ENCODE data around the gene PDZD2.
"Not testable (repeated sequence)": the region's sequence is repeated elsewhere in the genome, so short reads cannot be mapped to it uniquely, and the experiment has no call there.

PDZD2 gene

DNA sequence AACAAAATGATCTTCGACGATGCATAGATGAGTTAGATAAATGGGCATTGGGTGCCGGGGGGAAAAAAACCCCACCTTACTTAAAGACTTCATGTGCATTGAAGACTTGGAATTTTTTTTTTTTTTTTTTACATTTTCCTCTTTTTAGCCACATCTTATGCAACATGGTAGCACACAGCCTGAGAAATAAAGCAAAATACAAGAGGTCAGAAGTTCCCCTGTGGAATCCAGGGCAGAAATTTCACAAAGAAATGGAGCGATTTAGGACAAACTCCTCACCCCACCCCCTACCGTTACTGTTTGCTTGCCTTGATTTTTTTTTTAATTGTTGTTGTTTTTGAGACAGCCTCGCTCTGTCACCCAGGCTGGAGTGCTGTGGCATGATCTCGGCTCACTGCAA, 382.0 kb downstream of the PDZD2 start:
- no peak for DNase-seq

DNA sequence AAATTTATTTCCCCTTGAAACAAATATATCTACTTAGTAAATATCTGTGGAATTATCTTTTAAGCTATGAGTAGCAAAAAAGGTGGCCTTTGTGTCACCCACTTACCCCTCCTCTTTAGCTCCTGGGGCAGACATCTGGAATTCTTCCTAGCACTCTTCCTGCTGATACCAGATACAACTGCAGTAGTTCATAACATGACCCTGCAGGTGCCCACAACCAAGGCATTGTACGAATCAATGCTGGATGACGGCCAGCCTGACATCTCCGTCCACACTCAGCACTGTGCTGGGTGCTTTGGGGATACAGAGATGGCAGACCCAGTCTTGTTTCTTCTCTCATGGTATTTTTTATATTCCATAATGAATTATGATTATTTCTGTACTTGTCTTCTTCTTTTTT, 382.8 kb downstream of the PDZD2 start:
- no peak for DNase-seq

DNA sequence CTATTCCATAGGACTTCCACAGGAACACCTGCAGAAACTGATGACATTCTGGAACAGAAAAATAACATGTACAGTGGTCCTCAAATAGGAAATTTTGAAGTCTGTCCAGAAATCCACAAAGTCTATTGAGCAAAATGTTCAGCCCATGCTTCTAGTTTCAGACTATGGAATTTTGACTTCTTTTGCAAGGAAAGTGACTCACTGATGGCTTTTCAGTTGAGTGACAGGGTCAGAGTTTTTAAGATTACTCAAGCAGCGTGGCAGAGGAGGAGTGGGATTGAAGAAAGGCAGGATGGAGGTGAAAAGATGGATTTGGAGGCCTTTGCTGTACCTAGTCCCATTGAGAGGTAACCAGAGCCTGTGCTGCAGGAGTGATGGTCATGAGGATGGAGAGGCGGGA, 383.7 kb downstream of the PDZD2 start:
- no peak for DNase-seq

DNA sequence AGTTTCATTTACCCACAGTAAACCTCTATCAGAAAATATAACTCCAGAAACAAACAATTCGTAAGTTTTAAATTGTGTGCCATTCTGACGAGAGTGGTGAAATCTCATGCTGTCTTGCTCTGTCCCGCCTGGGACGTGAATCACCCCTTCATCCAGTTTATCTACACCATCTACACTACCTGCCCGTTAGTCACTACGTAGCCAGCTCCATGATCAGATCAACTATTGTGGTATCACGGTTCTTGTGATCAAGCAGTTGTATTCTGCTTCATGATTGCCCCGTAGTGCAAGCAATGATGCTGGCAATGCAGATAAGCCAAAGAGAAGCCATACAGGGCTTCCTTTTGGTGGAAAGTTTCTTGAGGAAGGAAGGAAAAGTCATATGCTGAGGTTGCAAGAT, 384.9 kb downstream of the PDZD2 start:
- DNase-seq, result no peak

DNA sequence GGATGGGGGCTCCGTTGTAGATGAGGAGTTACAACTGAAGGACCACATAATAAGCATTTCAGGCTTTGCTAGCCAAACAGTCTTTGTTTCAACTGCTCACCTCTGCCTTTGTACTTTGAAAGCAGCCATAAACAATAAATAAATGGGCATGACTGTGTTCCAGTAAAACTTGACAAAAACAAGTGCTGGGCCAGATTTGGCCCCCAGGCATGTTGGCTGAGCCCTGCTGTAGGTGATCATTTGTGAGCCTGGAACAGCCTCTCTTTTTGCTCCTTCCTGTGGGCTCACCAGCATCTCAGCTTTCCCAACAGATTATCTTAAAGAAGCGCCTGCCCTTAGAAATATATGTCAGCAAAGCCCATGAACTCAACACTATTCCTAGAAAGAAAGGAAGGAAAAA, 385.8 kb downstream of the PDZD2 start:
- no peak for DNase-seq

DNA sequence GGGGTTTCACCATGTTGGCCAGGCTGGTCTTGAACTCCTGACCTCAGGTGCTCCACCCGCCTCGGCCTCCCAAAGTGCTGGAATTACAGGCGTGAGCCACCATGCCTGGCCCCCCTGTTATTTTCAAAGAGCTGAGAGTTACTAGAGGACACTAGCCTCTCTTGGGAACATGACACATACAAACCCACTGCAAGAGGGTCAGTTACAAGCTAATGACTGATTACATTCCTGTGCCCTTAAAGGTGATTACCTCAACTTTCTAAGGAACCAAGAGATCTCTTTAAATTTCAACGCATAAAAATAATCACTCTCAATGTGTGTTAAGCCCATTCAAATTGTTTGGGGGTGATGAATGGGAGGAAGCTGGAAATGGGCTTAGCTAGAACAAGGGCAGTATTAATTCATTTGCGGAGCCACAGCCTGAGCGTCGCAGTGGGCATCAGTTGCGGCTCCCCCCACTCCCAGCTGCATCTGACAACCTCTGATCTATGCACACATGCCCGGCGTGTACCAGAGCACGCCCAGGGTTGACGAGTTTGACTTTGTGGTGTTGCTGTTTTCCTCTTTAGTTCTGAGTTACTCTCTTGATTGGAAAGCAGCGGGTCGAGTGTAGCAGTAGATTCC, 388.3 kb downstream of the PDZD2 start:
- DNase-seq, result peak; percentile 31

DNA sequence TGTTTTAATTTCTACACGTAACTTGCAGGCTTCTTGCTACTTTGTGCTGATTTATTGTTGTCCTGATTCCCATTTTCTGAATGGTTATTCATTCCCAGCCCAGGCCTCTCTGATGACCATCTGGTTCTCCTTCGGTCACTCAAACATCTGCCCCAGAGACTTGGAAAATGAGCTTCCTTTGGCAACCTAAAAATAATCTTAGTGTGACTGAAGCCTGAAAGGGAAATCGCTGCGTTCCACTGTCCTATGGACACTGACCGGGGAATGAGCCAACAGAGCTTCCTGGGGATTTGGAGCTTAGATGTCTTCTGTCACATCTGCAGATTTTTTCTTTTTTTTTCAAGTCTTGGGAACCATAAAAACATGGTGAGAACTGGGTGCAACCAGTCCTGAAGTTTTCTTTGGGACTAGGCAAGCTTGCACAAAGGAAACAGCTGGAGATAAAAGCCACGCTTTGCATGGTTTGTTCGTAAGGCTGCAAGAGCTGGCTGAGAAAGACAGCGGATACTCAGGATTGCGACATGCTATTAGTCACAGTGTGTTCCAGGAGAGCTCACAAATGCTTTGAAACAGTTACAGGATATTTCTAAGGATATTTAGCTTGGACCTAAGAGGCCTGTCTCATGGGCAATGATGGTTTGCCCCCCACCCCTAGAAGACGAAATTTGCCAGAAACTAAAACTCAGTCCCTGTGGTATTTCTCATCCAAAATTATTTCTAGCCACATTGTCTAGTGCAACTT, 389.0 kb downstream of the PDZD2 start:
- peak; percentile 96 for DNase-seq

DNA sequence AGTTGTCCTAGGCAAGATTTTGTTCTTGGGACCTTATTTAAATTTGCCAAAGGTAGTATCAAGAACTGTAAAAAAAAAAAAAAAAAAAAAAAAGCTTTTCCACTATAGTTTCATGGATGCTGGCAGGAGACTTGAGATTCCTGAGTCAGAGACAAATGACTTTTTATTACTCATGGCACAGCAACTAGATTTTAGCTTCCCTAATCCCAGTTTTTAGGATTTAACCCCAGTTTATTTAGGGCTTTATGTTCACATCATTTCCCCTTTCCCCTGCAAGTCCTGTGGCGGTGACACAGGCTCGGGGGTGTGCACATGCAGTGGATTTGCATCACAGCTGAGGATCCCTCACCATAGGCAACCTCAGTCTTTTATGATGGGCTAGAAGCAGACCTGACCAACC, 390.3 kb downstream of the PDZD2 start:
- peak; percentile 57 for DNase-seq

DNA sequence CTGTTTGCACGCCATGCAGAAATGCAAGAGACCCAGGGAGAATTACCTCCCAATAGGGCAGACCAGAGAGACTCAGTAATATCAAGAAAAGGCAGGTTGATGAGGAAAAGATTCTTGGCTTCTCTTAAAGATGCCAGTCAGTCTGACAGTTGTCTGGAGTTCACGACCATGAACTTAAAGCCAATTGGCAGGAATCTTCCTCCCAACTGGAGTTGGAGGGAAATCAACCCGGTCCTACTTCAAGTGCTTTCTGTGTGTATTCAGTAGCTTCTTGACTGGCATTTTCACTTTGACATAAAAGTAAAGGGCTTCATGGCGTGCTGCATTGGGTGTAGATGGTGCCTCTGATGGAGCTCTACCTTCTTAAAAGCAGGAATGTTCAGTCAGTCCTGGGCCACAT, 390.9 kb downstream of the PDZD2 start:
- DNase-seq, result no peak

DNA sequence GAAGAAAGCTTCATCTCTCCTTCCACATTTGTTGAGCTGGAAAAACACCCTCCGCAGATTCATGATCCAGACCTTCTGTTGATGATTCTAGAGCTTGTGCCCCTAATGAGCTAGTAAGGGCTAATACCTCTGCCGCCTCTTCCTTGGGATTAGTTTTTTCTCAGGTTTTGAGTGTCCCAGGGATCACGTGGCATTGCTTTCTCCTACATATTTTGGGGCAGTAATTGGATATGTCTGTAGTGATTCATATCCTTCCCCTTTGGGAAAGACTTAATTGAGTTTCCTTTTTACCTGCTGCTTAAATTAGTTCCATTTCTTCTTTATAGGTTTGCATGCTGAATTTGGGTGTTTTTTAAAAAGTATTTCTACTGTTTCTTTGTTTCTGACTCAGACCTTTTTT, 391.3 kb downstream of the PDZD2 start:
- DNase-seq, result peak; percentile 19

DNA sequence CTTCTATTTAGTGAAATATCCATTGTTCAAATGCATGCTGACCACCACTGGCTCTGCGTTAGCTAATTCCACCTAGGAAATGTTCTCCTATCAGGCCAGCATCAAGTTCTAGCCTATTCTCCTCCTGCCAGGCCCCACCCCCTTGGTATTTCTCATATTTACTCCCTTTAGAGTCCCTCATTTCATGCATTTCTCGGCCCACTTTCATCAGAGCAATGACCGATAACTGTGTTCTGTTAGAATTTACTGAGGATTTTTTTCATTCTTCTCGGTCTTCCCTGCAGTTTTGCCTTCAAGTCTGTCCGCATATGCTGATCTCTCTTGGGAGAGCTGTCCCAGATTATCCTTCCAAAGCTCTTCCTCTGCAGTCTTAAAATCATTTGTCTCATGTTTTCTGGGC, 391.8 kb downstream of the PDZD2 start:
- DNase-seq, result no peak

DNA sequence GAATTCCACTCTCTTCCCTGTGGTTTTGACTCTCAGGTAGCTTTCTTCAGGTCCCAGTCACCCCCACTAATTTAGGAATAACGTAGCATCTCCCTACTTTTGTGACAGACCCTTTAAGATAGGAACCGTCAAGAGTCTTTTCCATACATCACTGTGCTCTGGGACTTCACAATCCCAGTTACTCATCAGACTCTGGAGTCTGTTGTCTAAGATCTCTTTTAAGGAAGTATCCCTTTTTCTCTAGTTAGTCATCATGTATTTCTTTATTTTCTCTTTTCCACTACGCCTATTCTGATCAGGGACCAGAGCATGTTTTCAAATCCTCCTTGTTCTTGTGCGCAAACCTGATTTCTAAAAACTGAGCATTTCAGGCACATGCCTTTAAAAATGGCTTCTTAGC, 392.2 kb downstream of the PDZD2 start:
- peak; percentile 37 for DNase-seq

DNA sequence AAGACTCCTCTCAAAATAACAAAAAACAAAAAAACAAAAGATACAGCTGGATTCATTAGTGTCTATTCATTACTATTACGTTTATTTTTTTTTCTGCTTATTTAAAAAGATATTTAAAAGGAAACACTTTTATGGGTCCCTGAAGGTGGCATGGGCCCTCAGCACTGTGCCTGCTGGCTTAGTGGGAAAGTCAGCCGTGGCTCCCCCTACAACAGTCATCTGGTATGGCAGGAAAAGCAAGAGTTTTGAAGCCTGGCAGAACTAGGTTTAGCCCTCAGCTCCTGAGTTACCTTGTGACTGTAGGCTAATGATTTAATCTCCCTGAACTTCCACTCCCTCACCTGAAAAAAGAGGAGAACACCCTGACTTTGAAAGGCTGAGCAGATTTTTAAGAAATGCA, 399.6 kb downstream of the PDZD2 start:
- no peak for DNase-seq

DNA sequence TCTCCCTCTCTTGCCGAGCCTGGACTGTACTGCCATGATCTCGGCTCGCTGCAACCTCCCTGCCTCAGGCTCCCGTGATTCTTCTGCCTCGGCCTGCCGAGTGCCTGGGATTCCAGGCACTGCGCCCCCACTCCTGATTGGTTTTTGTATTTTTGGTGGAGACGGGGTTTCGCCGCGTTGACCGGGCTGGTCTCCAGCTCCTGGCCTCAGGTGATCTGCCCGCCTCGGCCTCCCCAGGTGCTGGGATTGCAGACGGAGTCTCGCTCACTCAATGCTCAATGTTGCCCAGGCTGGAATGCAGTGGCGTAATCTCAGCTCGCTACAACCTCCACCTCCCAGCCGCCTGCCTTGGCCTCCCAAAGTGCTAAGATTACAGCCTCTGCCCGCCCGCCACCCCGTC, 400.2 kb downstream of the PDZD2 start:
- not testable (repeated sequence) for DNase-seq

DNA sequence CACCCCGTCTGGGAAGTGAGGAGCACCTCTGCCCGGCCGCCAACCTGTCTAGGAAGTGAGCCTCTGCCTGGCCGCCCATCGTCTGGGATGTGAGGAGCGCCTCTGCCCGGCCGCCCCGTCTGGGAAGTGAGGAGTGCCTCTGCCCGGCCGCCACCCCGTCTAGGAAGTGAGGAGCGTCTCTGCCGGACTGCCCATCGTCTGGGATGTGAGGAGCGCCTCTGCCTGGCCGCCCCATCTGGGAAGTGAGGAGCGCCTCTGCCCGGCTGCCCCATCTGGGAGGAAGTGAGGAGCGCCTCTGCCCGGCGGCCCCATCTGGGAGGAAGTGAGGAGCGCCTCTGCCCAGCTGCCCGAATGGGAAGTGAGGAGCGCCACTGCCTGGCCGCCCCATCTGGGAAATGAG, 400.7 kb downstream of the PDZD2 start:
- not testable (repeated sequence) for DNase-seq

DNA sequence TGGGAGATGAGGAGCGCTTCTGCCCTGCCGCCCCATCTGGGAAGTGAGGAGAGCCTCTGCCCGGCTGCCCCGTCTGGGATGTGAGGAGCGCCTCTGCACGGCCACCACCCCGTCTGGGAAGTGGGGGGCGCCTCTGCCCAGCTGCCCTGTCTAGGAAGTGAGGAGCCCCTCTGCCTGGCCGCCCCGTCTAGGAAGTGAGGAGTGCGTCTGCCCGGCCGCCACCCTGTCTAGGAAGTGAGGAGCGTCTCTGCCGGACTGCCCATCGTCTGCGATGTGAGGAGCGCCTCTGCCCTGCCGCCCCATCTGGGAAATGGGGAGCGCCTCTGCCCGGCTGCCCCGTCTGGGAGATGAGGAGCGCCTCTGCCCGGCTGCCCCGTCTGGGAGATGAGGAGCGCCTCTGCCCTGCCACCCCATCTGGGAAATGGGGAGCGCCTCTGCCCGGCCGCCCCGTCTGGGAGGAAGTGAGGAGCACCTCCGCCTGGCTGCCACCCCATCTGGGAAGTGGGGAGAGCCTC, 401.3 kb downstream of the PDZD2 start:
- DNase-seq, result not testable (repeated sequence)

DNA sequence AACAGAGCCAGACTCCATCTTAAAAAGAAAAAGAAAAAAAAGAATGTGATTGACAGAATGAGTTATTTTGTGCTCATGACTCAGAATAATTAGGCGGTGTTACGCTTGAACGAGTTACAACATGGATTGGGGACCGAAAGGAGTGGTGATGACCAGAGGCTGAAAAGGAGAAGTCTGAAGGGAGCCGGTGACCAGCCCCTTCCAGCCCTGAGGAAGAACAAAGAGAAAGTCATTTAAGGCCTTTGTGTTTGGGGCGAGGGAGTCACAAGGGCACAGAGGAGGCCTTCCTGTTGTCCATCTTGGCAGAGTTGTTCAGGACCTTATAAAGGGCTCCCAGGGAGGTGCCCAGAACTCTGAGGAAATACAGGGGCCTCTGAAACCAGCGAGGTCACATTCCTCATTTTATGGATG, 403.6 kb downstream of the PDZD2 start:
- DNase-seq, result peak; percentile 20

DNA sequence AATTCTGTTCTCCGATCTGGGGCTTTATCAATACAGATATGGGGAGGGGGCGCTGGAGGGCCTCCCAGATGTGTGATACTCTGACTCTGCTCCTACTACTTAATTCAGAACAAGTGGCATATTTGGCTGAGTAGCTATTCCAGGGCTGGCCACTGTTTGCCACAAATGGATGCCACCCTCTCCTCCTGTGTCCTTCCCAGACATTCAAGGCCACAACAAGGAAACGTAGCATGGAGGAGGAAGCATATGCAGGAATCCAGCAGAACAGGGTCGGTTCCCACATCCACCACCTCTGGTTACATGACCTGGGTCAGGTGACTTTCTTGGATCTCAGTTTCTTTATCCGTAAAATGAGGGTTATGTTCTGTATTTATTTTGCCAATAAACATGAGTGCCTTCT, 404.2 kb downstream of the PDZD2 start:
- DNase-seq, result no peak

DNA sequence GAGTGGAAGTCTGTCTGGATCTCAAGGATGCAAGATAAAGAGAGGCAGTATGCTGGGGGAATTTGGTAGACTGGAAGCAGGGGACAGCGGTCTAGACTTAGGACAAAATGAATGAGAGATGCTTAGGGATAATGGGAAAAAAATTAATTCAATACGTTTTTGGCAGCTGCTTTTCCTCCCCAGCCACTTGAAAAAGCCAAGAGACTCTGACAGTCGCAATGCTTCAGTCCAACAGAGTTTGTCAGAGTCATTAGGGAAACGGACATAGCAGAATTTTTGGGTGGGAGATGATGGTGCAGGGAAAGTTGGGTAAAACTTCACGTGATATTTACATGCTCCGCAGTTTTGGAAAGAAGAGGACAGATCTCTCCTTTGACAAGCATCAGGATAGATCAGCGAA, 405.5 kb downstream of the PDZD2 start:
- no peak for DNase-seq

DNA sequence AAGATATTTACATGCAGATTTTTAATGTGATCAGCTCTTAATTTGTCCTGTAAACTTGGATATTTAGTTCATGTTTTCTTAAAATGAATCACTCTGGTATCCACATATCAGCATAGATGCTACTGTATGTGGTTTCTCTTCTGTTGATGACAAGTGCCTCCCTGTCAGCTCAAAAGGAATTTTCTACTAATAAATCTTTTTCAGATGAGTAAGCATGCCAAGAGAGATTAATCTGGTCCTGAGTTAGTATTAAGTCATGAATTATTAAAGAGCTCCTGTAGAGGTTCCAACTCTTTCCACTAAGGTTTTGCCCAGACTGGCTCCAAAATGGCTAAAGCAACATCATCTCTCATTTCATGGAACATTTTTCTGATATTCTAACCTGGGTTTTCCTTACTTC, 406.0 kb downstream of the PDZD2 start:
- DNase-seq, result peak; percentile 82

DNA sequence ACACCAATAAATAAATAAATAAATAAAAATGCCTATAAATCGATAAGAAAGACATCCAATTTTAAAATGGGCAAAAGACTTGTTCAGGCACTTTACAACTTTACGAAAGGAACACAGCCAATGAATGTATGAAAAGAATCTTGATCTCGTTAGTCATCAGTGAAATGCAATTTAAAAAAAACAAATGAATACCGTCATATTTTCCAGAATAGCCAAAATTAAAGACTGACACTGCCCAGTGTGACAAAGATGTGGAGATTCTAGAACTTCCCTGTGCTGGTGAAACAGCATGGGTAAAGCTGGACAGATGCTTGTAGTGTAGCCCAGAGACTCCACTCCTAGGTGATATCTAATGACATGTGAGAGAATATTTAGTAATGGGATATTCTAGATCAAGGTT, 408.1 kb downstream of the PDZD2 start:
- peak; percentile 38 for DNase-seq

DNA sequence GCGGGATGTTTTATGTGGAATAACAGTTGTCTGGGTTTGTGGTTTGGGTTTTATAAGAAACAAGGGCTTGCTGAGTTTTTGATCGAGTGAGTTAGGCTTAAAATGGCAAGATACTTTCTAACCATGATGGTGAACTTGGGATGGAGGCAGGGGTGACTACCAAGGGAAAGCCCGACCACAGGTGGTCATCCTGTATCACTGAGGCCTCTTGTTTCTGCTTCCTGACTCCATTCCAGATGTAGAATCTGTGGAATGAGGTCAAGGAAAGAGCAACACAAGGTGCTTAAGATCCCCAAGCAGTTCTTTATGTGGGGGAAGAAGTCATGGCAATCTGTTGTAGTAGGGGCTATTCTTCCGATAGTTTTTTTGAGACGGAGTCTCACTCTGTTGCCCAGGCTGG, 412.9 kb downstream of the PDZD2 start:
- DNase-seq, result no peak

DNA sequence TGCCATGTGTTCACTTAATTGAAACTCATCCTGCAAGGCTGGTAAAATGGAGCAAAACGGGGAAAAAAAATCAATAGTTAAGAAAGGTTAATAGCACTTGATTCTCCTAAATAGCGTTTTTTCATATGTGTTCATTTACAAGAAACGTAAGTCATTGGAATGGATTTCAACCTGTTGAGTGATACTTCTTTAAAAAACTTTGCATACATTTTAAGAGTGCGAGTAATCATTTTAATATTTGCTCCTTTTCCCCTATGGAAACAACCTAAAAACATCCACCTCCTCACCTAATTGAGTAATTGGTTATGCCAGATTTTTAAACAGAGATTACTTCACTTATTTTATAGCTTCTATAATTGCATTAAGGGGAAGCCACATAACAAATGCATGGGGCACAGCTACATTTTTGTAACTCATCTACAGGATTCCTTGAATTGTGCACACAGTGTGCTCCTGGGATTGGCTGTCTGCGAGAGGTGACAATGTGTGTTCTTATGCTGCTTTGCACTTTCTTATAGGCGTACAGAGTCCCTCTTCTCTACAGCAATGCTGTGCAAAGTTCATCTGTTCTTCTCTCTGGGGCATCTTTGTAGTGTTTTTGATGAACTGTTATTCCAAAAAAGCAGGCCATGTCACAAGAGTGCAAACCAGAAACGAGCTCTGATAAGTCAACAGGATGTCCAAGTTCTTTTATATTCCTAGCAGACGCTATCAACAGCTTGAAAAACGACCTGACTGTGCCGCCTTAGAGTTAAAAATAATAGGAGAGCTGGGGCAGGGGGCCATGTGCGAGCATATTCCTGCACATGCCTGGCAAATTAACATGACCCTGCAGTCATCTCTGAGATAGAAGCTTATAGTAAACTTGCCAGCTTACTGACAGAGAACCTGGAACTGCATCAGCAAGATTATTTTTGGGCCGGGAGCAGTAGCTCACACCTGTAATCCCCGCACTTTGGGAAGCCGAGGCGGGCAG, 417.2 kb downstream of the PDZD2 start:
- no peak for DNase-seq
